Activated T-cell treated with anti-CD3 and anti-CD28 coated beads for 48 hours (primary cell): Measurements from ENCODE around the gene ZMYM2.

Source experiments
- DNase-seq: peaks from one replicate; pipeline ENCODE4 v3.0.0-alpha.2; 2020; ENCODE audit warnings: low read depth

ZMYM2 gene

GRCh38 chr13:20134732-20135131 is 176.2 kb downstream of the ZMYM2 start:
- DNase-seq = no peak

- peak; percentile 62 for DNase-seq
Observed at GRCh38 chr13:20136781-20137703, 178.5 kb downstream of the ZMYM2 start.

GRCh38 chr13:20137875-20138274 is 179.3 kb downstream of the ZMYM2 start:
- no peak for DNase-seq

- DNase-seq = no peak
Observed at GRCh38 chr13:20140487-20140886, 182.0 kb downstream of the ZMYM2 start.
